Erythroblast (primary cell): ENCODE results near the gene PCP4.

Experiments used
- GATA1 ChIP-seq: IDR thresholded peaks from 2 replicates; pipeline ENCODE4 v1.6.1; 2011; ENCODE audit warnings: low read depth, mild to moderate bottlenecking, control low read depth, low read length, moderate library complexity
- POLR2A ChIP-seq: IDR thresholded peaks from 2 replicates; pipeline ENCODE4 v1.6.1; 2011; ENCODE audit warnings: mild to moderate bottlenecking, low read length

DNA sequence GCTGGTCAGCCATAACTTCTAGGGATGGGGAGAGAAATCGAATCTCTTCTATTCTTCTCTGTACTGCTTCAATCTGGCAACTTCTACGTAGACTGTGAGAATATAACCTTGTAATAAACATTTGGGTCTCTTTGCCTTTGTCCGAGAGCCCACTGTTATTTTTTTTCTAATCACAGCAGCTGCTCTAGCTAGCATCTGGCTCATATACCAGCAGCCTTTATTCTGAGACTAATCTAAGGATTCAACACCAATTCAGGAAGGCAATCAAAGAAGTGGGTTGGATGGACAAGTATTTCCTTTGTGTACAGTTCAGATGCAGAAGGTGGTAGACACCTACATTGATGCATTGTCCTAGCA, 15.6 kb downstream of the PCP4 start:
- TF ChIP-seq POLR2A (no peak), GATA1 (no peak)
